Measurements from ENCODE around the gene ATP1A4.

- TF ChIP-seq CTCF (IDR thresholded peaks at IDR 0.05), result no peak
- no peak for TF ChIP-seq POLR2AphosphoS5 (IDR thresholded peaks at IDR 0.05)
- TF ChIP-seq EP300 (IDR thresholded peaks at IDR 0.05), result no peak
These were observed 37.3 kb upstream of the ATP1A4 start for GRCh38 chr1:160114085-160114484.

All from sigmoid colon (tissue), 4 donors.